Measurements from ENCODE around the gene PGA4. TPM values are rescaled to one million over a fixed set of nuclear protein-coding genes. Genes with fewer than 3 reads are reported as not detected.

The PGA4 gene
- total RNA-seq, 1 donor from 2014 or later: not detected

DNA sequence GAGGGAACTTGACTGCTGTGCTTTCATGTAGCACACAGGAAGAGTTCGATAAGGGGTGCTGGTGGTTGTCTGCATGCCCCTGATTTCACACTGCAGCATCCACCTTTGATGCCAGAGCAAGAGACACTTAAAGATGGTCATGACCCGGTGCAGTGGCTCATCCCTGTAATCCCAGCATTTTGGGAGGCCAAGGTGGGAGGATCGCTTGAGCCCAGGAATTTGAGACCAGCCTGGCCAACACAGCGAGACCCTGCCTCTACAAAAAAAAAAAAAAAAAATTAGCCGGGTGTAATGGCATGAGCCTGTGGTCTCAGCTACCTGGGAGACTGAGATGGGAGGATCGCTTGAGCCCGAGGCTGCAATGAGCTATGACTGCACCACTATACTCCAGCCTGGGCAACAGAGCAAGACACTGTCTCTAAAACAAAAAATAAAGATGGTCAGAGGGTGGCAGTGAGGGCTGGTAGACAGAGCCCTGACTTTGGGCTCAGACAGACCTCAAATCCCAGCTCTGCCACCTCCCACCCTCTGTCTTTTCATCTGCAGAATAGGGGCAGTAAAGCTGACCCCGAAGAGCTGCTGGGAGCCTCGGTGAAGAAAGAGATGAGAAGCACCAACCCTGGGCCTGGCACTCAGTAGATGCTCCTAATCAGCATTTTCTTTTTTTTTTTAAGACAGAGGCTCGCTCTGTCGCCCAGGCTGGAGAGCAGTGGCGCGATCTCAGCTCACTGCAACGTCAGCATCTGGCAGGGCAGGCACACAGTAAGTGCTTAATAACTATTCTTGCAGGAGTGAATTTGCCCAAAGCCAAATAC, 55.2 kb downstream of the PGA4 start:
- no peaks in the 10 kb centered on the region for H3K36me3 ChIP-seq (ENCODE audit: control insufficient read depth, insufficient read depth, low read length)
- no peak for DNase-seq (ENCODE audit: low read depth)
- no peak overlapping the region for H3K4me3 ChIP-seq (ENCODE audit: low read depth, low read length)
- peaks cover 2% of the 10 kb centered on the region for H3K27me3 ChIP-seq (ENCODE audit: control insufficient read depth, insufficient read depth, low read length)
- TF ChIP-seq, protein P1, sequence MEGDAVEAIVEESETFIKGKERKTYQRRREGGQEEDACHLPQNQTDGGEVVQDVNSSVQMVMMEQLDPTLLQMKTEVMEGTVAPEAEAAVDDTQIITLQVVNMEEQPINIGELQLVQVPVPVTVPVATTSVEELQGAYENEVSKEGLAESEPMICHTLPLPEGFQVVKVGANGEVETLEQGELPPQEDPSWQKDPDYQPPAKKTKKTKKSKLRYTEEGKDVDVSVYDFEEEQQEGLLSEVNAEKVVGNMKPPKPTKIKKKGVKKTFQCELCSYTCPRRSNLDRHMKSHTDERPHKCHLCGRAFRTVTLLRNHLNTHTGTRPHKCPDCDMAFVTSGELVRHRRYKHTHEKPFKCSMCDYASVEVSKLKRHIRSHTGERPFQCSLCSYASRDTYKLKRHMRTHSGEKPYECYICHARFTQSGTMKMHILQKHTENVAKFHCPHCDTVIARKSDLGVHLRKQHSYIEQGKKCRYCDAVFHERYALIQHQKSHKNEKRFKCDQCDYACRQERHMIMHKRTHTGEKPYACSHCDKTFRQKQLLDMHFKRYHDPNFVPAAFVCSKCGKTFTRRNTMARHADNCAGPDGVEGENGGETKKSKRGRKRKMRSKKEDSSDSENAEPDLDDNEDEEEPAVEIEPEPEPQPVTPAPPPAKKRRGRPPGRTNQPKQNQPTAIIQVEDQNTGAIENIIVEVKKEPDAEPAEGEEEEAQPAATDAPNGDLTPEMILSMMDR (IDR thresholded peaks at IDR 0.05; ENCODE audit: insufficient read depth, low read length, poor library complexity, severe bottlenecking): no peak

DNA sequence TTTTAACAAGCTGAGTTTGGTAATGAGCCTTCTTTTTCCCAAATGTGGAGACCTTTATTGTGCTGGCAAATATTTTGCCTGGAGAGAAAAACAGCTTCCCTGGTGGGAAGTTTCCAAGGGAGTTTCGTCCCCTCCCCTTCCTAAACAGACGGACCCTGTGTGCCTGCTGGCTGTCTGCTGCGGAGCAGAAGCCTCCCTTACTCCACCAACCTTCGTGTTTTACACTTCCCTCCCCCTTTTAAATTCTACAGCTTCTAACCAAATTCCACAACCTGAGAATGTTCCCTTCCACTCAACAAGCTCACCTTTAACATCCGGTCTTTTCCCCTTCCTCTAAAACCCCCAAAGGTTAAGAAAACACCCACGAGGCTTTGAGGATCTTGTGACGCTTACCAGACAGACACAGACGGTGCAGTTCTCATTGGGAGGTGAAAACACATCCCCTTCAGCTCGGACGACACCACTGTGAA, 55.9 kb downstream of the PGA4 start:
- DNase-seq (ENCODE audit: low read depth): no peak
- Histone ChIP-seq H3K4me3 (ENCODE audit: low read depth, low read length) (no peak overlapping the region), H3K36me3 (ENCODE audit: control insufficient read depth, insufficient read depth, low read length) (no peaks in the 10 kb centered on the region), H3K27me3 (ENCODE audit: control insufficient read depth, insufficient read depth, low read length) (peaks cover 2% of the 10 kb centered on the region)
- TF ChIP-seq, protein P1 (IDR thresholded peaks at IDR 0.05; ENCODE audit: insufficient read depth, low read length, poor library complexity, severe bottlenecking): no peak

DNA sequence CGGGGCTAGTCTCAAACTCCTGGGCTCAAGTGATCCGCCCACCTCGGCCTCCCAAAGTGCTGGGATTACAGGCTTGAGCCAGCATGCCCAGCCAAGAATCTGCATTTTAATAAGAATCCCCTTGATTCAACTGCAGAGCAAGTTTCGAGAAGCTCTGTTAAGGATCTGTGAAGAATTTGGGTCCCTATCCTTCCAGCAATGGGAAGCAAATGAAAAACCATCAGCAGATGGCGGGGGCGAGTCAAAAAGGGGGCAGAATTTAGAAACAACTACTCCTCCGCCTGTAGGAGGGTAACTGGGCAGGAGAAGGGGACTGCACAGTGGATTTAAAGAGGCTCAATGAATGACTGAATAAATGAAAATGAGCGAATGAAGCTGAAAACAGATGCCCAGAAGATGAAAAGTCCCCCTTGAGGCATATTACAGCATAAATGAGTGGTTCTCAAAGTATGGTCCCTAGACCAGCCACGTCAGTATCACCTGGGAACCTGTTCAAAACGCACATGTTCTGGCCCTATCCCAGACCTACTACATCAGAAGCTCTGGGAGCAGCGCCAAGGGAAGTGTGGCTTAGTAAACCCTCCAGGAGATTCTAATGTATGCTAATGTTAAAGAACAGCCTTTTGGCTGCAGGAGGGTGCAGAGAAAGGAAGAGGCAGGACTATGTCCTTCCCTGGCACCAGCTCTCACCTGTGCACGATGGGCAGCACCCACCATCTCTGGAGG, 58.0 kb downstream of the PGA4 start:
- Histone ChIP-seq H3K27me3 (ENCODE audit: control insufficient read depth, insufficient read depth, low read length) (peaks cover 2% of the 10 kb centered on the region), H3K36me3 (ENCODE audit: control insufficient read depth, insufficient read depth, low read length) (no peaks in the 10 kb centered on the region), H3K4me3 (ENCODE audit: low read depth, low read length) (no peak overlapping the region)
- TF ChIP-seq, protein P1 (IDR thresholded peaks at IDR 0.05; ENCODE audit: insufficient read depth, low read length, poor library complexity, severe bottlenecking): no peak
- no peak for DNase-seq (ENCODE audit: low read depth)

DNA sequence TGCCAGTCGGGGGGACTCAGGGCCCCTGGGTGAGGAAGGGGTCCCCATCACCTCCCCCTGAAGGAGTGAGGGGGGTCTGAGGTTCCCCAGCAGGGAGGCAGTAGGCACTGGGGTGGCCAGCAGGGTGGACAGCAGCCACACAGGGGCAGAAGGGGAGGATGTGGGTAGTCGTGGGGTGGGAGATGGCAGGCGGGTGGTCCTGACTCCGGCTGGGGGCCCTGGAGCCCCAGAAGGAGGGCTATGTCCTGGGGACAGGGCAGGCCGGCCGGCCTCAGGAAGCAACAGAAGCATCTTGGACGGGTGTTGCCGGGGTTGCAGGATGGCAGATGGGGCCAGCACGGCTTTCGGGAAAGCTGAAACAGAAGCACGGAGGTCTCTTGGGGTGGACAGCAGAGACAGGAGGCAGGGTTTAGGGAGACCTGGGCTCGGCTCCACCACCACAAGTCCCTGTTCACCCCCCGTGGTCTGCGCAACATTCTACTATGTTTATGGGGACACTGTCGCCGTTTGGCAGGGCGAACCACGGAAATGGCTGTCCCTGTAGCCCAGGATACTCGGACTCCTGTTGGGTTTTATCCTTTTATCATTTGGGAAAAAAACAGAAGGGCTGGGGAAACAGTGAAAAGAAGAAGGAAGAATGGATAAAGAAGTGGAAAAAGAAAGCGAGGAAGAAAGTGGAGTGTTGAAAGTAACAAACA, 58.9 kb downstream of the PGA4 start:
- TF ChIP-seq, protein P1 (IDR thresholded peaks at IDR 0.05; ENCODE audit: insufficient read depth, low read length, poor library complexity, severe bottlenecking): no peak
- H3K36me3 ChIP-seq (ENCODE audit: control insufficient read depth, insufficient read depth, low read length): no peaks in the 10 kb centered on the region
- no peak for DNase-seq (ENCODE audit: low read depth)
- H3K4me3 ChIP-seq (ENCODE audit: low read depth, low read length): no peak overlapping the region
- no peaks in the 10 kb centered on the region for H3K27me3 ChIP-seq (ENCODE audit: control insufficient read depth, insufficient read depth, low read length)

Other genes starting within 250 kb of the PGA4 start
- gene CD5, start 119.9 kb upstream of the PGA4 start, total RNA-seq: not detected in 2 replicates
- 24.4 and 27.8 TPM in 2 replicates for gene VPS37C, start 60.9 kb upstream of the PGA4 start, total RNA-seq
- gene PGA3, start 18.8 kb upstream of the PGA4 start, total RNA-seq: not detected in 2 replicates
- gene PGA5, start 18.8 kb downstream of the PGA4 start, total RNA-seq: not detected in 2 replicates
- 4.2 and 8.3 TPM in 2 replicates for gene VWCE, start 73.0 kb downstream of the PGA4 start, total RNA-seq
- gene DDB1, start 110.8 kb downstream of the PGA4 start, total RNA-seq: 163 and 165 TPM in 2 replicates
- 35.2 and 58.8 TPM in 2 replicates for gene TKFC, start 110.9 kb downstream of the PGA4 start, total RNA-seq
- 30.2 and 39.0 TPM in 2 replicates for gene CYB561A3, start 139.5 kb downstream of the PGA4 start, total RNA-seq
- 28.0 and 38.8 TPM in 2 replicates for gene TMEM138, start 140.0 kb downstream of the PGA4 start, total RNA-seq
- gene TMEM216, start 170.2 kb downstream of the PGA4 start, total RNA-seq: 15.9 and 18.3 TPM in 2 replicates
- 47.5 and 53.9 TPM in 2 replicates for gene CPSF7, start 207.6 kb downstream of the PGA4 start, total RNA-seq
- gene SDHAF2, start 207.8 kb downstream of the PGA4 start, total RNA-seq: 32.6 and 35.5 TPM in 2 replicates